Smooth muscle cell (in vitro differentiated cells): Measurements from ENCODE around the gene PTPRC. TPM values are rescaled to one million over a fixed set of nuclear protein-coding genes. Genes with fewer than 3 reads are reported as not detected.

ENCODE experiments used
- DNase-seq: peaks from one replicate; lab custom pipeline; 2025; ENCODE audit not compliant: unreplicated experiment; lab: John Stamatoyannopoulos, UW
- H2AFZ ChIP-seq: fragments of 200-600 bp; sonication (generic); 2 replicates; pipeline ENCODE4 v1.6.0; 2016; ENCODE audit warnings: antibody characterized with exemption, low read depth, mild to moderate bottlenecking
- H3F3A ChIP-seq: fragments of 200-600 bp; sonication (generic); 2 replicates; pipeline ENCODE4 v1.6.0; 2017; ENCODE audit warnings: antibody characterized with exemption, low read depth
- H3K27ac ChIP-seq: fragments of 200-600 bp; sonication (generic); 2 replicates; pipeline ENCODE4 v1.5.1; 2016; ENCODE audit warnings: low read depth, mild to moderate bottlenecking
- H3K27me3 ChIP-seq: fragments of 200-600 bp; sonication (generic); 2 replicates; pipeline ENCODE4 v1.6.1; 2016; ENCODE audit warnings: low read depth, mild to moderate bottlenecking
- H3K36me3 ChIP-seq: fragments of 200-600 bp; sonication (generic); 2 replicates; pipeline ENCODE4 v1.5.1; 2016; ENCODE audit warnings: low read depth
- H3K4me1 ChIP-seq: fragments of 200-600 bp; sonication (generic); 2 replicates; pipeline ENCODE4 v1.5.1; 2016; ENCODE audit warnings: low read depth
- H3K4me2 ChIP-seq: fragments of 200-600 bp; sonication (generic); 2 replicates; pipeline ENCODE4 v1.6.0; 2016; ENCODE audit warnings: mild to moderate bottlenecking
- H3K4me3 ChIP-seq: fragments of 200-600 bp; sonication (generic); 2 replicates; pipeline ENCODE4 v1.5.1; 2016; ENCODE audit warnings: mild to moderate bottlenecking
- H3K79me2 ChIP-seq: fragments of 200-600 bp; sonication (generic); 2 replicates; pipeline ENCODE4 v1.6.0; 2016; ENCODE audit warnings: low read depth, mild to moderate bottlenecking
- H3K9ac ChIP-seq: fragments of 200-600 bp; sonication (generic); 2 replicates; pipeline ENCODE4 v1.6.0; 2016; ENCODE audit warnings: low read depth
- H3K9me3 ChIP-seq: fragments of 200-600 bp; sonication (generic); replicated peaks from 2 replicates; pipeline ENCODE4 v1.5.1; 2016; ENCODE audit warnings: low read depth
- H4K20me1 ChIP-seq: fragments of 200-600 bp; sonication (generic); 2 replicates; pipeline ENCODE4 v1.6.0; 2016; ENCODE audit warnings: low read depth
- CTCF ChIP-seq: fragments of 200-600 bp; sonication (generic); IDR thresholded peaks from 2 replicates; pipeline ENCODE4 v1.5.1; 2017; ENCODE audit warnings: borderline replicate concordance, mild to moderate bottlenecking, antibody characterized with exemption; ENCODE audit not compliant: insufficient read depth, poor library complexity, severe bottlenecking
- WGBS: methylation state at CpG from one replicate; pipeline ENCODE4 v1.1.7; 2016; ENCODE audit warnings: low lambda C conversion rate; 5-methylcytosine and 5-hydroxymethylcytosine counted together
- polyA plus RNA-seq: library from polyadenylated mRNA; unstranded; fragments of >200 nt; fragmentation: Nextera tagmentation; extraction: Ambion mirVana; gene quantifications from 2 replicates; pipeline ENCODE4 v1.2.1, GENCODE V29; 2016
- total RNA-seq: library from RNA; depleted of rRNA; stranded (reverse); fragments of >200 nt; gene quantifications from 2 replicates; pipeline ENCODE4 v1.2.3, GENCODE V29; 2014

Gene PTPRC
- total and polyA plus RNA-seq, 2 experiments from 2014 or later = 0.04 TPM; not detected in 1

- H3K4me2 ChIP-seq = no peak overlapping the region
- no peak for DNase-seq
Observed at GRCh38 chr1:198601936-198602889, 36.6 kb upstream of the PTPRC start.

GRCh38 chr1:198604975-198605374 is 33.9 kb upstream of the PTPRC start:
- H3K79me2 ChIP-seq = no peaks in the 10 kb centered on the region
- H3K9me3 ChIP-seq = no peaks in the 10 kb centered on the region
- no peak overlapping the region for H3K27ac ChIP-seq
- no peaks in the 10 kb centered on the region for H4K20me1 ChIP-seq
- WGBS = 96% methylated on average over 1 of the region's 1 CpG
- TF ChIP-seq CTCF = no peak
- no peak overlapping the region for H3K9ac ChIP-seq
- no peaks in the 10 kb centered on the region for H3F3A ChIP-seq
- peaks cover 5% of the 10 kb centered on the region for H3K4me1 ChIP-seq
- H3K4me3 ChIP-seq = no peak overlapping the region
- no peak for DNase-seq
- no peak overlapping the region for H2AFZ ChIP-seq
- no peaks in the 10 kb centered on the region for H3K36me3 ChIP-seq
- H3K4me2 ChIP-seq = no peak overlapping the region
- no peaks in the 10 kb centered on the region for H3K27me3 ChIP-seq

More at GRCh38 chr1:198601936-198602889, 36.6 kb upstream of the PTPRC start:
- H3K27ac ChIP-seq = no peak overlapping the region
- H3F3A ChIP-seq = no peaks in the 10 kb centered on the region
- no peaks in the 10 kb centered on the region for H3K36me3 ChIP-seq
- H3K79me2 ChIP-seq = no peaks in the 10 kb centered on the region
- H3K4me1 ChIP-seq = peaks cover 5% of the 10 kb centered on the region
- no peaks in the 10 kb centered on the region for H3K27me3 ChIP-seq
- no peak overlapping the region for H2AFZ ChIP-seq
- no peaks in the 10 kb centered on the region for H4K20me1 ChIP-seq
- WGBS = 100% methylated on average over 2 of the region's 2 CpGs
- no peak overlapping the region for H3K9ac ChIP-seq
- H3K9me3 ChIP-seq = no peaks in the 10 kb centered on the region
- H3K4me3 ChIP-seq = no peak overlapping the region
- no peak for TF ChIP-seq CTCF

- Histone ChIP-seq H3K4me3 (no peak overlapping the region), H3K4me1 (peaks cover 5% of the 10 kb centered on the region), H3K79me2 (no peaks in the 10 kb centered on the region), H3K36me3 (no peaks in the 10 kb centered on the region), H3K9ac (no peak overlapping the region), H3K27ac (no peak overlapping the region), H3K4me2 (no peak overlapping the region), H3K27me3 (no peaks in the 10 kb centered on the region), H2AFZ (no peak overlapping the region), H4K20me1 (no peaks in the 10 kb centered on the region), H3K9me3 (no peaks in the 10 kb centered on the region), H3F3A (no peaks in the 10 kb centered on the region)
- TF ChIP-seq CTCF = no peak
- DNase-seq = no peak
- 87% methylated on average over 4 of the region's 4 CpGs for WGBS
Observed at GRCh38 chr1:198605406-198605805, 33.4 kb upstream of the PTPRC start.
